Measurements from ENCODE around the gene HM13.

DNA sequence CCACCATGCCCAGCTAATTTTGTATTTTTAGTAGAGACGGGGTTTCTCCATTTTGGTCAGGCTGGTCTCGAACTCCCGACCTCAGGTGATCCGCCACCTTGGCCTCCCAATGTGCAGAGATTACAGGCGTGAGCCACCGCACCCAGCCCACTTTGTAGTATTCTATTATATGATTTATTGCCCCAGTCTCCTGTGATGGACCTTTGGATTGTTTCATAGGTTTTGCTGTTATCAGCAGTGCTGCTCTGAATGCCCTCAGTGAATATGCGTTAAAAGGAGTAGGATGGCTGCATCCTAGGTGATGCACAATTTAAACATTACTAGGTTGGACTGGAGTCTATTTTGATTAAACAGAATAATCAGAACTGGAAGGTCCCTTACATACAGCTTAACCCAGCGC lies 101.2 kb downstream of the HM13 start:
- TF ChIP-seq, protein P1, sequence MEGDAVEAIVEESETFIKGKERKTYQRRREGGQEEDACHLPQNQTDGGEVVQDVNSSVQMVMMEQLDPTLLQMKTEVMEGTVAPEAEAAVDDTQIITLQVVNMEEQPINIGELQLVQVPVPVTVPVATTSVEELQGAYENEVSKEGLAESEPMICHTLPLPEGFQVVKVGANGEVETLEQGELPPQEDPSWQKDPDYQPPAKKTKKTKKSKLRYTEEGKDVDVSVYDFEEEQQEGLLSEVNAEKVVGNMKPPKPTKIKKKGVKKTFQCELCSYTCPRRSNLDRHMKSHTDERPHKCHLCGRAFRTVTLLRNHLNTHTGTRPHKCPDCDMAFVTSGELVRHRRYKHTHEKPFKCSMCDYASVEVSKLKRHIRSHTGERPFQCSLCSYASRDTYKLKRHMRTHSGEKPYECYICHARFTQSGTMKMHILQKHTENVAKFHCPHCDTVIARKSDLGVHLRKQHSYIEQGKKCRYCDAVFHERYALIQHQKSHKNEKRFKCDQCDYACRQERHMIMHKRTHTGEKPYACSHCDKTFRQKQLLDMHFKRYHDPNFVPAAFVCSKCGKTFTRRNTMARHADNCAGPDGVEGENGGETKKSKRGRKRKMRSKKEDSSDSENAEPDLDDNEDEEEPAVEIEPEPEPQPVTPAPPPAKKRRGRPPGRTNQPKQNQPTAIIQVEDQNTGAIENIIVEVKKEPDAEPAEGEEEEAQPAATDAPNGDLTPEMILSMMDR (IDR thresholded peaks at IDR 0.05), result no peak
- no peak for TF ChIP-seq POLR2AphosphoS5 (IDR thresholded peaks at IDR 0.05)

Data from transverse colon (tissue), 4 donors.